ENCODE measurements around the gene MAD1L1.

MAD1L1 gene

GRCh38 chr7:1899196-1899595 lies 333.5 kb downstream of the MAD1L1 start:
- H3K27me3 ChIP-seq (ENCODE audit: control insufficient read depth, insufficient read depth, low read length): no peaks in the 10 kb centered on the region
- H3K4me3 ChIP-seq (ENCODE audit: low read depth, low read length): no peak overlapping the region
- H3K9ac ChIP-seq (ENCODE audit: low read depth, low read length): no peak overlapping the region
- H3K36me3 ChIP-seq (ENCODE audit: control insufficient read depth, insufficient read depth, low read length): peaks cover 15% of the 10 kb centered on the region
- no peaks in the 10 kb centered on the region for H3K4me1 ChIP-seq (ENCODE audit: control insufficient read depth, insufficient read depth, low read length)
- H3K9me3 ChIP-seq (ENCODE audit: control insufficient read depth, insufficient read depth, low read length): no peaks in the 10 kb centered on the region

- Histone ChIP-seq H3K36me3 (ENCODE audit: control insufficient read depth, insufficient read depth, low read length) (peaks cover 15% of the 10 kb centered on the region), H3K27me3 (ENCODE audit: control insufficient read depth, insufficient read depth, low read length) (no peaks in the 10 kb centered on the region), H3K4me3 (ENCODE audit: low read depth, low read length) (no peak overlapping the region), H3K4me1 (ENCODE audit: control insufficient read depth, insufficient read depth, low read length) (no peaks in the 10 kb centered on the region), H3K9me3 (ENCODE audit: control insufficient read depth, insufficient read depth, low read length) (no peaks in the 10 kb centered on the region), H3K9ac (ENCODE audit: low read depth, low read length) (no peak overlapping the region)
These were observed 334.0 kb downstream of the MAD1L1 start for GRCh38 chr7:1898628-1899185.

- Histone ChIP-seq H3K27me3 (ENCODE audit: control insufficient read depth, insufficient read depth, low read length) (no peaks in the 10 kb centered on the region), H3K36me3 (ENCODE audit: control insufficient read depth, insufficient read depth, low read length) (peaks cover 15% of the 10 kb centered on the region), H3K9ac (ENCODE audit: low read depth, low read length) (no peak overlapping the region), H3K4me3 (ENCODE audit: low read depth, low read length) (no peak overlapping the region), H3K9me3 (ENCODE audit: control insufficient read depth, insufficient read depth, low read length) (no peaks in the 10 kb centered on the region), H3K4me1 (ENCODE audit: control insufficient read depth, insufficient read depth, low read length) (no peaks in the 10 kb centered on the region)
These were observed 334.7 kb downstream of the MAD1L1 start for GRCh38 chr7:1897861-1898627.

GRCh38 chr7:1897076-1897860 lies 335.5 kb downstream of the MAD1L1 start:
- H3K9ac ChIP-seq (ENCODE audit: low read depth, low read length): no peak overlapping the region
- no peaks in the 10 kb centered on the region for H3K4me1 ChIP-seq (ENCODE audit: control insufficient read depth, insufficient read depth, low read length)
- H3K36me3 ChIP-seq (ENCODE audit: control insufficient read depth, insufficient read depth, low read length): peaks cover 15% of the 10 kb centered on the region
- H3K27me3 ChIP-seq (ENCODE audit: control insufficient read depth, insufficient read depth, low read length): no peaks in the 10 kb centered on the region
- H3K9me3 ChIP-seq (ENCODE audit: control insufficient read depth, insufficient read depth, low read length): no peaks in the 10 kb centered on the region
- no peak overlapping the region for H3K4me3 ChIP-seq (ENCODE audit: low read depth, low read length)

GRCh38 chr7:1895664-1896515 lies 336.9 kb downstream of the MAD1L1 start:
- peaks cover 15% of the 10 kb centered on the region for H3K36me3 ChIP-seq (ENCODE audit: control insufficient read depth, insufficient read depth, low read length)
- H3K4me3 ChIP-seq (ENCODE audit: low read depth, low read length): no peak overlapping the region
- no peaks in the 10 kb centered on the region for H3K4me1 ChIP-seq (ENCODE audit: control insufficient read depth, insufficient read depth, low read length)
- H3K9ac ChIP-seq (ENCODE audit: low read depth, low read length): peak overlapping the region; percentile 37
- no peaks in the 10 kb centered on the region for H3K9me3 ChIP-seq (ENCODE audit: control insufficient read depth, insufficient read depth, low read length)
- H3K27me3 ChIP-seq (ENCODE audit: control insufficient read depth, insufficient read depth, low read length): no peaks in the 10 kb centered on the region

- H3K36me3 ChIP-seq (ENCODE audit: control insufficient read depth, insufficient read depth, low read length): peaks cover 15% of the 10 kb centered on the region
- no peak overlapping the region for H3K9ac ChIP-seq (ENCODE audit: low read depth, low read length)
- no peaks in the 10 kb centered on the region for H3K9me3 ChIP-seq (ENCODE audit: control insufficient read depth, insufficient read depth, low read length)
- no peaks in the 10 kb centered on the region for H3K4me1 ChIP-seq (ENCODE audit: control insufficient read depth, insufficient read depth, low read length)
- H3K27me3 ChIP-seq (ENCODE audit: control insufficient read depth, insufficient read depth, low read length): no peaks in the 10 kb centered on the region
- no peak overlapping the region for H3K4me3 ChIP-seq (ENCODE audit: low read depth, low read length)
These were observed 337.7 kb downstream of the MAD1L1 start for GRCh38 chr7:1894906-1895663.

- Histone ChIP-seq H3K36me3 (ENCODE audit: control insufficient read depth, insufficient read depth, low read length) (peaks cover 16% of the 10 kb centered on the region), H3K4me1 (ENCODE audit: control insufficient read depth, insufficient read depth, low read length) (no peaks in the 10 kb centered on the region), H3K27me3 (ENCODE audit: control insufficient read depth, insufficient read depth, low read length) (no peaks in the 10 kb centered on the region), H3K9ac (ENCODE audit: low read depth, low read length) (no peak overlapping the region), H3K4me3 (ENCODE audit: low read depth, low read length) (no peak overlapping the region), H3K9me3 (ENCODE audit: control insufficient read depth, insufficient read depth, low read length) (no peaks in the 10 kb centered on the region)
These were observed 338.3 kb downstream of the MAD1L1 start for GRCh38 chr7:1894313-1894900.

- Histone ChIP-seq H3K27me3 (ENCODE audit: control insufficient read depth, insufficient read depth, low read length) (no peaks in the 10 kb centered on the region), H3K9me3 (ENCODE audit: control insufficient read depth, insufficient read depth, low read length) (no peaks in the 10 kb centered on the region), H3K4me3 (ENCODE audit: low read depth, low read length) (no peak overlapping the region), H3K4me1 (ENCODE audit: control insufficient read depth, insufficient read depth, low read length) (no peaks in the 10 kb centered on the region), H3K36me3 (ENCODE audit: control insufficient read depth, insufficient read depth, low read length) (peaks cover 22% of the 10 kb centered on the region), H3K9ac (ENCODE audit: low read depth, low read length) (no peak overlapping the region)
These were observed 339.3 kb downstream of the MAD1L1 start for GRCh38 chr7:1893451-1893850.

- H3K36me3 ChIP-seq (ENCODE audit: control insufficient read depth, insufficient read depth, low read length): peaks cover 22% of the 10 kb centered on the region
- H3K9me3 ChIP-seq (ENCODE audit: control insufficient read depth, insufficient read depth, low read length): no peaks in the 10 kb centered on the region
- H3K27me3 ChIP-seq (ENCODE audit: control insufficient read depth, insufficient read depth, low read length): no peaks in the 10 kb centered on the region
- H3K9ac ChIP-seq (ENCODE audit: low read depth, low read length): no peak overlapping the region
- no peaks in the 10 kb centered on the region for H3K4me1 ChIP-seq (ENCODE audit: control insufficient read depth, insufficient read depth, low read length)
- H3K4me3 ChIP-seq (ENCODE audit: low read depth, low read length): no peak overlapping the region
These were observed 339.7 kb downstream of the MAD1L1 start for GRCh38 chr7:1893036-1893435.

GRCh38 chr7:1892011-1892965 lies 340.5 kb downstream of the MAD1L1 start:
- no peaks in the 10 kb centered on the region for H3K27me3 ChIP-seq (ENCODE audit: control insufficient read depth, insufficient read depth, low read length)
- no peaks in the 10 kb centered on the region for H3K4me1 ChIP-seq (ENCODE audit: control insufficient read depth, insufficient read depth, low read length)
- H3K9me3 ChIP-seq (ENCODE audit: control insufficient read depth, insufficient read depth, low read length): no peaks in the 10 kb centered on the region
- H3K4me3 ChIP-seq (ENCODE audit: low read depth, low read length): no peak overlapping the region
- H3K9ac ChIP-seq (ENCODE audit: low read depth, low read length): no peak overlapping the region
- H3K36me3 ChIP-seq (ENCODE audit: control insufficient read depth, insufficient read depth, low read length): peaks cover 26% of the 10 kb centered on the region
